Heart left ventricle (tissue), 16 donors: ENCODE data around the gene CCIN. TPM values are rescaled to one million over a fixed set of nuclear protein-coding genes. Genes with fewer than 3 reads are reported as not detected.

Experiments
- ATAC-seq, 4 donors: fragments of 200-7000 bp; cut with Tn5 transposase; one replicate each; pipeline ENCODE4 v1.9.1; 2020 to 2022; ENCODE audit warnings: moderate library complexity in 4 of 4, mild to moderate bottlenecking in 3 of 4, moderate number of reproducible peaks in 1 of 4
- DNase-seq, 5 donors: peaks; one replicate each; pipeline ENCODE4 v3.0.0-alpha.2; 2020
- H3K27ac ChIP-seq, 12 donors: fragments of 200-600 bp; sonication (generic) in 4 of 12; one replicate each; pipeline versions ENCODE4 v1.5.0 to v1.8.0; 2016 to 2022; ENCODE audit warnings: mild to moderate bottlenecking in 2 of 12
- H3K27me3 ChIP-seq, 9 donors: fragments of 200-600 bp; sonication (generic) in 2 of 9; one replicate each; pipeline versions ENCODE4 v1.5.1 to v1.8.0; 2016 to 2022; ENCODE audit warnings: mild to moderate bottlenecking in 3 of 9
- H3K36me3 ChIP-seq, 9 donors: fragments of 200-600 bp; sonication (generic) in 2 of 9; one replicate each; pipeline versions ENCODE4 v1.5.0 to v1.8.0; 2018 to 2022; ENCODE audit warnings: mild to moderate bottlenecking in 2 of 9
- H3K4me1 ChIP-seq, 12 donors: fragments of 200-600 bp; sonication (generic) in 4 of 12; one replicate each; pipeline versions ENCODE4 v1.5.0 to v1.8.0; 2016 to 2022; ENCODE audit warnings: mild to moderate bottlenecking in 3 of 12
- H3K4me3 ChIP-seq, 12 donors: fragments of 200-600 bp; sonication (generic) in 4 of 12; one replicate each; pipeline versions ENCODE4 v1.5.0 to v1.8.0; 2017 to 2022; ENCODE audit warnings: mild to moderate bottlenecking in 9 of 12, moderate library complexity in 4 of 12
- H3K9me3 ChIP-seq, 12 donors: fragments of 200-600 bp; sonication (generic) in 4 of 12; one replicate each; pipeline versions ENCODE4 v1.5.0 to v1.8.0; 2016 to 2022; ENCODE audit warnings: mild to moderate bottlenecking in 1 of 12
- POLR2A ChIP-seq, 2 donors: fragments of 450-650 bp; IDR thresholded peaks; one replicate each; pipeline ENCODE4 v1.6.1; 2017; ENCODE audit warnings: antibody characterized with exemption in 2 of 2, mild to moderate bottlenecking in 2 of 2, moderate library complexity in 2 of 2
- WGBS, 4 donors: extraction: QIAGEN DNeasy Blood & Tissue Kit in 2 of 4; methylation state at CpG; one replicate each; pipeline versions ENCODE4 v1.1.5 to v1.1.7; 2013 to 2018; 5-methylcytosine and 5-hydroxymethylcytosine counted together
- intact Hi-C, 10 donors: fragments of 100-400 bp; cut with DNase I; formaldehyde crosslinking; loops; one replicate each; pipeline versions ENCODE4 v1.11.1 to v1.14.2; 2022
- polyA plus RNA-seq, 2 donors: library from polyadenylated mRNA; stranded (reverse); fragments of 200-250 nt; gene quantifications; one replicate each; pipeline ENCODE4 v1.2.3, GENCODE V29; 2013
- total RNA-seq, 9 donors: library from RNA; depleted of rRNA in 2 of 9; stranded (reverse); fragments of >200 nt in 2 of 9; fragmentation: NEBNext Ultra II Directional in 3 of 9; extraction: Animal tissue kit (Norgen Biotek cat#: 25700) in 3 of 9; gene quantifications; one replicate each; pipeline versions ENCODE4 v1.1.0 to v1.2.4, GENCODE V29; 2016 to 2023
- TF ChIP-seq, protein P1 (sequence below), 12 donors: fragments of 200-600 bp; sonication (generic) in 4 of 12; IDR thresholded peaks; one replicate each; pipeline versions ENCODE4 v1.5.0 to v1.8.0; 2018 to 2022; ENCODE audit warnings: antibody characterized with exemption in 12 of 12, mild to moderate bottlenecking in 5 of 12
- donor health status: ischemic (EF 13 %, LVEDD 7.1; RV severe dilation, severe dysfunction).
- donor health status: healthy with polysubstance abuse.
- donor health status: DM: no; HTN: yes; CAD: no.
- donor health status: DM: no; HTN: no; CAD: no.
- donor health status: ischemic (EF 25% LVEDD 6.9; RV normal size, moderate dysfunction).
- donor health status: ischemic (EF 25% LVEDD 5.7; RV mildly dilated, moderate dysfunction).
- donor health status: healthy.
- donor health status: DM: yes; HTN: yes; CAD: no.
- donor health status: ischemic (EF 35%, LVEDD 5.7; RV mildly dilated, moderate dysfunction).
- donor health status: nonischemic (EF 11% LVEDD 7.7; RV severe dilation, severe dysfunction).
- donor health status: DM: yes; HTN: yes; CAD: no.
- donor health status: PGD.
- donor health status: ischemic (EF 29% LVEDD 5.4; RV normal size, mild dysfunction).
- donor health status: nonischemic (EF 23%, LVEDD 6.1; RV moderate dilation, normal function).

CCIN gene
- total and polyA plus RNA-seq, 11 donors: 0.09 to 0.25 (median 0.16) TPM; not detected in 6

DNA sequence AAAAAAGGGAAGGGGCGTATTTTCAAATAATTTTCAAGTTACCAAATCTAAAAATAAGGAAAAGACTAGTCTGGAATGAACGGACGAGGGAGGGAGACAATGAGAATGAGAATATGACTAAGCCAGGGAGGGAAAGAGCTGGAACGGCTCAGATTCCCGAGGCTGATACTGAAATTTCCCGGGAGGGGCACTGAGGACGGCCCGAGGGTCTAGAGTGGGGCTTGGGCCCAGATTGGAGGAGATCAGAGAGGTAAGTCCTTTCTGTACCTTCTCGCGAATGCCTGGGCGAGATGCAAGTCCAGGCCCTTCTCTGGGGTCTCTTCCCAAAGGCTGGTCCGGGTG, 3.4 kb upstream of the CCIN start:
- Histone ChIP-seq H3K27ac (peak overlapping the region in 11 of 12 donors; percentile 22 to 89 (median 60)), H3K36me3 (peaks cover 0 to 5% (median 0%) of the 10 kb centered on the region in 9 donors), H3K4me3 (peak overlapping the region in 11 of 12 donors; percentile 28 to 67 (median 47)), H3K27me3 (peaks cover 0 to 4% (median 0%) of the 10 kb centered on the region in 9 donors), H3K9me3 (no peaks in the 10 kb centered on the region), H3K4me1 (peaks cover 0 to 52% (median 17%) of the 10 kb centered on the region in 12 donors)
- ATAC-seq: peak; percentile 4 to 60 (median 32)
- WGBS, 4 donors: 39 to 53% (median 47%) methylated on average over 10 to 12 of the region's 12 CpGs
- intact Hi-C loops: loop anchor here in 9 of 10 donors (1.0 to 10.0 kb wide), 6 partner anchors 62 to 211 kb away; partner anchors contain the start of gene OR2S2 (in 3 of the 9)
- TF ChIP-seq, protein P1, sequence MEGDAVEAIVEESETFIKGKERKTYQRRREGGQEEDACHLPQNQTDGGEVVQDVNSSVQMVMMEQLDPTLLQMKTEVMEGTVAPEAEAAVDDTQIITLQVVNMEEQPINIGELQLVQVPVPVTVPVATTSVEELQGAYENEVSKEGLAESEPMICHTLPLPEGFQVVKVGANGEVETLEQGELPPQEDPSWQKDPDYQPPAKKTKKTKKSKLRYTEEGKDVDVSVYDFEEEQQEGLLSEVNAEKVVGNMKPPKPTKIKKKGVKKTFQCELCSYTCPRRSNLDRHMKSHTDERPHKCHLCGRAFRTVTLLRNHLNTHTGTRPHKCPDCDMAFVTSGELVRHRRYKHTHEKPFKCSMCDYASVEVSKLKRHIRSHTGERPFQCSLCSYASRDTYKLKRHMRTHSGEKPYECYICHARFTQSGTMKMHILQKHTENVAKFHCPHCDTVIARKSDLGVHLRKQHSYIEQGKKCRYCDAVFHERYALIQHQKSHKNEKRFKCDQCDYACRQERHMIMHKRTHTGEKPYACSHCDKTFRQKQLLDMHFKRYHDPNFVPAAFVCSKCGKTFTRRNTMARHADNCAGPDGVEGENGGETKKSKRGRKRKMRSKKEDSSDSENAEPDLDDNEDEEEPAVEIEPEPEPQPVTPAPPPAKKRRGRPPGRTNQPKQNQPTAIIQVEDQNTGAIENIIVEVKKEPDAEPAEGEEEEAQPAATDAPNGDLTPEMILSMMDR (IDR thresholded peaks at IDR 0.05): no peak
- TF ChIP-seq POLR2A (IDR thresholded peaks at IDR 0.05): no peak
- DNase-seq: no peak

DNA sequence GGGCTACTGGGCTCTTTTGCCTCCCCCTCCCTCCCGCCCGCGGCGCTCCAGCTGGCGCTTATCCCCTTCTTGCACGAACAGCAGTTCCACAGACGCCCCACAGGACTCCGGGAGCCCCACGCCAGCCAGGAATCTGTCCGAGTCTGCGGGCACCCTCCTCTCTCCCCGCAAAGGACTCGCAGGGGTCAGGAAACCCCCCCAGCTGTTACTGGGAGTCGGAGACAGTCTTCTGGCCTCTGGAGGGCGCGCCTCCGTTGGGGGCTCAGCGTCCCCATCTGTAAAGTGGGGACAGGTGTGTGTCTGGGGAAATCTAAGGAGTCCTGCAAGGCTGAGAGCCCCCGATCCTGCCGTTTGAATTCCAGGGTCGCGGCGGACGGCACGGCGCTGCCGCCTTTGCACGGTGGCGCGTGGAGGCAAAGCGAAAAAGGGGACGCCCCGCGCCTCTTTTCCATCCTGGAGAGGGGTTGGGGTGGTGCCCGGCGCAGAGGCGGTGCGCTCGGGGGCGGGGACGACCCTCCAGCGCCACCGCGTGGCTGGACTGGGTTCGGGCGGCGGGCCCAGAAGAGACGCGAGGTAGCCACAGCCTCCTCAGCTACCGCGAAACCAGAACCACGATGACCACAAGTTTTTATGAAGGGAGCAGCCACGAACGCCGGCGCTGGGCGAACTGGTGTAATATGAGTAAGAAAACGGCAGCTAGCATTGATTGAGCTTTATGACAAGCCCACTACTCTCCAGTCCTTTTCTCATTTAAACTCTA, 2.8 kb upstream of the CCIN start:
- ATAC-seq: peak; percentile 60 to 91 (median 90)
- Histone ChIP-seq H3K36me3 (peaks cover 0 to 5% (median 0%) of the 10 kb centered on the region in 9 donors), H3K27ac (peak overlapping the region in 11 of 12 donors; percentile 22 to 89 (median 60)), H3K4me3 (peak overlapping the region in 11 of 12 donors; percentile 28 to 67 (median 47)), H3K27me3 (peaks cover 0 to 4% (median 0%) of the 10 kb centered on the region in 9 donors), H3K4me1 (peaks cover 0 to 50% (median 17%) of the 10 kb centered on the region in 12 donors), H3K9me3 (no peaks in the 10 kb centered on the region)
- peak; percentile 82 to 93 (median 86) for DNase-seq
- WGBS, 4 donors: 0 to 5% (median 4%) methylated on average over 12 to 58 of the region's 58 CpGs
- intact Hi-C loops: loop anchor here in 9 of 10 donors (1.0 to 10.0 kb wide), 6 partner anchors 63 to 212 kb away; partner anchors contain the start of gene OR2S2 (in 3 of the 9)
- TF ChIP-seq, protein P1 (IDR thresholded peaks at IDR 0.05): peak; percentile 90 to 99 (median 96)
- TF ChIP-seq POLR2A (IDR thresholded peaks at IDR 0.05): no peak

DNA sequence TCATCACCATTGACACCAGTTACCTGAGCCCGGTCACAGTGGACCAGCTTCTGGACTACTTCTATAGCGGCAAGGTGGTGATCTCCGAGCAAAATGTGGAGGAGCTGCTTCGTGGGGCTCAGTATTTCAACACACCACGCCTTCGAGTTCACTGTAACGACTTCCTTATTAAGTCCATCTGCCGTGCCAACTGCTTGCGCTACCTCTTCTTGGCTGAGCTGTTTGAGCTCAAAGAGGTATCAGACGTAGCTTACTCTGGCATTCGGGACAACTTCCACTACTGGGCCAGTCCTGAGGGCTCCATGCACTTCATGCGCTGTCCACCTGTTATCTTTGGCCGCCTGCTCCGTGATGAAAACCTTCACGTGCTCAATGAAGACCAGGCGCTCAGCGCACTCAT, 520 bp downstream of the CCIN start:
- Histone ChIP-seq H3K4me3 (no peak overlapping the region), H3K9me3 (no peaks in the 10 kb centered on the region), H3K4me1 (peaks cover 0 to 20% (median 7%) of the 10 kb centered on the region in 12 donors), H3K36me3 (no peaks in the 10 kb centered on the region), H3K27ac (no peak overlapping the region), H3K27me3 (peaks cover 0 to 4% (median 0%) of the 10 kb centered on the region in 9 donors)
- DNase-seq (no peak), ATAC-seq (no peak)
- intact Hi-C loops: loop anchor here in 5 of 10 donors (5.0 to 10.0 kb wide), 5 partner anchors 45 to 215 kb away; partner anchors contain the start of gene OR2S2 (in 3 of the 5)
- WGBS, 4 donors: 94 to 96% (median 95%) methylated on average over 15 to 17 of the region's 17 CpGs
- TF ChIP-seq POLR2A (IDR thresholded peaks at IDR 0.05): no peak
- TF ChIP-seq, protein P1 (IDR thresholded peaks at IDR 0.05): no peak

DNA sequence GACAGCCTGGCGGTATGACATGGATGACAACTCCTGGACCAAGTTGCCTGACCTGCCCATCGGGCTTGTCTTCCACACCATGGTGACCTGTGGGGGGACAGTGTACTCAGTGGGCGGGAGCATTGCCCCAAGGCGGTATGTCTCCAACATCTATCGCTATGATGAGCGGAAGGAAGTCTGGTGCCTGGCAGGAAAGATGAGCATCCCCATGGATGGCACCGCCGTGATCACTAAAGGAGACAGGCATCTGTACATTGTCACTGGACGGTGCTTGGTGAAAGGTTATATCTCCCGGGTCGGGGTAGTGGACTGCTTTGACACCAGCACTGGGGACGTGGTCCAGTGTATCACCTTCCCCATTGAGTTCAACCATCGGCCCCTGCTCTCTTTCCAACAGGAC, 1.3 kb downstream of the CCIN start:
- H3K27me3 ChIP-seq: peaks cover 0 to 4% (median 0%) of the 10 kb centered on the region in 9 donors
- DNase-seq (no peak), ATAC-seq (no peak)
- no peak overlapping the region for H3K27ac ChIP-seq
- intact Hi-C loops: loop anchor here in 1 of 10 donors (10.0 kb wide), 1 partner anchor 46 kb away; no protein-coding TSS in a partner anchor
- TF ChIP-seq, protein P1 (IDR thresholded peaks at IDR 0.05): no peak
- no peak for TF ChIP-seq POLR2A (IDR thresholded peaks at IDR 0.05)
- H3K9me3 ChIP-seq: no peaks in the 10 kb centered on the region
- H3K4me1 ChIP-seq: peaks cover 0 to 13% (median 7%) of the 10 kb centered on the region in 12 donors
- no peaks in the 10 kb centered on the region for H3K36me3 ChIP-seq
- H3K4me3 ChIP-seq: no peak overlapping the region
- 92 to 96% (median 95%) methylated on average over 11 to 13 of the region's 13 CpGs for WGBS, 4 donors
